Measurements from ENCODE around the gene CXCL17.

CXCL17 gene

GRCh38 chr19:42478765-42479311 lies 36.1 kb upstream of the CXCL17 start:
- no peak overlapping the region for H3K27ac ChIP-seq
- TF ChIP-seq ZFX (IDR thresholded peaks at IDR 0.05) (no peak), CTCF (conservative IDR thresholded peaks at IDR 0.05) (no peak)

- H3K27ac ChIP-seq = no peak overlapping the region
- no peak for TF ChIP-seq CTCF (conservative IDR thresholded peaks at IDR 0.05)
These were observed 35.2 kb upstream of the CXCL17 start for GRCh38 chr19:42477933-42478332.

GRCh38 chr19:42477117-42477516 lies 34.4 kb upstream of the CXCL17 start:
- TF ChIP-seq ZFX (IDR thresholded peaks at IDR 0.05) (no peak), CTCF (conservative IDR thresholded peaks at IDR 0.05) (no peak)
- H3K27ac ChIP-seq = no peak overlapping the region

GRCh38 chr19:42475366-42475765 lies 32.6 kb upstream of the CXCL17 start:
- TF ChIP-seq ZFX (IDR thresholded peaks at IDR 0.05) (no peak), CTCF (conservative IDR thresholded peaks at IDR 0.05) (no peak)
- no peak overlapping the region for H3K27ac ChIP-seq

GRCh38 chr19:42474743-42475142 lies 32.0 kb upstream of the CXCL17 start:
- no peak overlapping the region for H3K27ac ChIP-seq
- TF ChIP-seq CTCF (conservative IDR thresholded peaks at IDR 0.05) (no peak), ZFX (IDR thresholded peaks at IDR 0.05) (no peak)

- no peak overlapping the region for H3K27ac ChIP-seq
These were observed 30.9 kb upstream of the CXCL17 start for GRCh38 chr19:42473686-42474085.

More at GRCh38 chr19:42473686-42474085, 30.9 kb upstream of the CXCL17 start:
- TF ChIP-seq ZFX (IDR thresholded peaks at IDR 0.05) (no peak), CTCF (conservative IDR thresholded peaks at IDR 0.05) (no peak)

Data from C4-2B (cell line).